Measurements from ENCODE around the gene IRF2. TPM values are rescaled to one million over a fixed set of nuclear protein-coding genes. Genes with fewer than 3 reads are reported as not detected.
"Not testable (repeated sequence)": the region's sequence is repeated elsewhere in the genome, so short reads cannot be mapped to it uniquely, and the experiment has no call there.

The IRF2 gene
- total RNA-seq, 2 experiments from 2014 or later = 11.4 to 14.9 TPM

DNA sequence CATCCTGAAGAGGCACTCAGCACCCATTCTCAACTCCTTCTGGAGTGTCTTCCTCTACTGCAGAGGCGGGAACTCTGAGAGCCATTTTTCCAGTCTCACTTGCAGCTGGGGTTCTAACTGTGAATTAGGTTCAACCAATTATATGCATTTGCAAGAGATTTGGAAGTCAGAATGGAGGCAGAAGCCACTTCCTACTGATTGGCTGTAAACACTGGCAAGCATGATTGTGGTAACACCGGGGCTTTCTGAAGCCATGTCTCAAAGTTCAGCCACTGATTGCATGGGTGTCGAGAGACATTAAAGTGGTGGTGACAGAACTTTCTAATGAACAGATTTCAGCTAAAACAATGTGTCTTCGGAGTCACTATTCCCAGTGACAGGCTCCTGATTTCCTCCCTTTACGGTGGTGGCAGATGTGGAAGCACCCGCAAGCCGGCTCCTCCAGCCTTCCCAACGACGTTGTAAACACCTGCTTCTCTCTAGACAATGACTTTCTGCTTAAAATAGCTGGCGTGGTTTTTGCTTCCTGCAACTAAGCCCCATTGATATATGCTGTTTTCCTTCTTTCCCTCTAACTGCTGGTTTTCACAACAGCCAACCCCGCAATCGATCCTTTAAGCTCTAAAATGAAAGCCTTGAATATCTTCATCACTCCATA lies 92.0 kb downstream of the IRF2 start:
- H3K4me3 Mint-ChIP-seq = peak overlapping the region; percentile 46
- ATAC-seq (ENCODE audit: poor library complexity) (peak; percentile 47), DNase-seq (peak in 1 of 14 experiments; percentile 32)
- ChIA-PET CTCF (interaction anchor here (1.3 kb wide), 1 partner anchor 118 kb away, joined by 5 read pairs; no protein-coding TSS in a partner anchor), POLR2A (interaction anchor here (1.1 to 3.5 kb wide), 4 partner anchors 35 to 155 kb away, joined by 3 to 13 read pairs (median 5); partner anchors contain the start of gene IRF2)
- peaks cover 14% of the 10 kb centered on the region for H3K36me3 Mint-ChIP-seq (ENCODE audit: low read depth)
- peaks cover 69% of the 10 kb centered on the region for H3K4me1 Mint-ChIP-seq (ENCODE audit: low read depth)
- Histone ChIP-seq H3K4me1 (ENCODE audit: insufficient read depth, low read length) (peaks cover 44% of the 10 kb centered on the region), H3K27me3 (ENCODE audit: control insufficient read depth in 1 of 2, insufficient read depth in 2 of 2, low read length in 2 of 2) (no peaks in the 10 kb centered on the region), H3K36me3 (ENCODE audit: insufficient read depth, low read length) (peaks cover 11% of the 10 kb centered on the region), H3K27ac (ENCODE audit: low read depth in 1 of 2, low read length in 2 of 2) (no peak overlapping the region), H3K9me3 (ENCODE audit: control insufficient read depth in 1 of 2, insufficient read depth in 1 of 2, low read length in 2 of 2) (no peaks in the 10 kb centered on the region), H3K4me3 (ENCODE audit: low read length) (no peak overlapping the region)
- TF ChIP-seq, protein P1, sequence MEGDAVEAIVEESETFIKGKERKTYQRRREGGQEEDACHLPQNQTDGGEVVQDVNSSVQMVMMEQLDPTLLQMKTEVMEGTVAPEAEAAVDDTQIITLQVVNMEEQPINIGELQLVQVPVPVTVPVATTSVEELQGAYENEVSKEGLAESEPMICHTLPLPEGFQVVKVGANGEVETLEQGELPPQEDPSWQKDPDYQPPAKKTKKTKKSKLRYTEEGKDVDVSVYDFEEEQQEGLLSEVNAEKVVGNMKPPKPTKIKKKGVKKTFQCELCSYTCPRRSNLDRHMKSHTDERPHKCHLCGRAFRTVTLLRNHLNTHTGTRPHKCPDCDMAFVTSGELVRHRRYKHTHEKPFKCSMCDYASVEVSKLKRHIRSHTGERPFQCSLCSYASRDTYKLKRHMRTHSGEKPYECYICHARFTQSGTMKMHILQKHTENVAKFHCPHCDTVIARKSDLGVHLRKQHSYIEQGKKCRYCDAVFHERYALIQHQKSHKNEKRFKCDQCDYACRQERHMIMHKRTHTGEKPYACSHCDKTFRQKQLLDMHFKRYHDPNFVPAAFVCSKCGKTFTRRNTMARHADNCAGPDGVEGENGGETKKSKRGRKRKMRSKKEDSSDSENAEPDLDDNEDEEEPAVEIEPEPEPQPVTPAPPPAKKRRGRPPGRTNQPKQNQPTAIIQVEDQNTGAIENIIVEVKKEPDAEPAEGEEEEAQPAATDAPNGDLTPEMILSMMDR (IDR thresholded peaks at IDR 0.05) = no peak
- no peaks in the 10 kb centered on the region for H3K9me3 Mint-ChIP-seq
- intact Hi-C loops (cut with DNase I, micrococcal nuclease) = loop anchor here (10.0 kb wide), 1 partner anchor 118 kb away; no protein-coding TSS in a partner anchor
- peak overlapping the region; percentile 6 for H3K27ac Mint-ChIP-seq
- no peaks in the 10 kb centered on the region for H3K27me3 Mint-ChIP-seq

DNA sequence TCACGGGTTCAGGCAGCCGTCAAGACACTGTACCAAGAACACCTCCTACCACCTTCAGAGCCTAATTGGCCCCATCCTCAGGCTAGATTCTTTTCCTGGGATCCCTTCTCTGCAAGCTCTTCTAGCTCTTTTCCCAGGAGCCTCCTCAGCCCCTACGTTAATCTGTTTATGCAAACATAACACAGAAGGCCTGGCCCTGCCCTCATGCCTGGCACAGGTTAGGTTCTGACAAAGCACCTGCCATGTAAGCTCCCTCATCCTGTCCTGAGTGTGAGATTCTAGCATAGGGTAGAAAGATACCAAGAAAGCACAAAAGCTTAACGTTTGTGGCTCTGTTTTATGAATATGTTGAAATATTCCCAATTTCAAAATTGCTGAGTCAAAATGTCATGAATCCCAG lies 93.6 kb downstream of the IRF2 start:
- Histone ChIP-seq H3K4me3 (ENCODE audit: low read length) (no peak overlapping the region), H3K9me3 (ENCODE audit: control insufficient read depth in 1 of 2, insufficient read depth in 1 of 2, low read length in 2 of 2) (no peaks in the 10 kb centered on the region), H3K27ac (ENCODE audit: low read depth in 1 of 2, low read length in 2 of 2) (no peak overlapping the region), H3K4me1 (ENCODE audit: insufficient read depth, low read length) (peaks cover 34% of the 10 kb centered on the region), H3K36me3 (ENCODE audit: insufficient read depth, low read length) (no peaks in the 10 kb centered on the region), H3K27me3 (ENCODE audit: control insufficient read depth in 1 of 2, insufficient read depth in 2 of 2, low read length in 2 of 2) (no peaks in the 10 kb centered on the region)
- H3K36me3 Mint-ChIP-seq (ENCODE audit: low read depth) = peaks cover under 1% of the 10 kb centered on the region
- ATAC-seq (ENCODE audit: poor library complexity) (no peak), DNase-seq (no peak)
- peaks cover 53% of the 10 kb centered on the region for H3K4me1 Mint-ChIP-seq (ENCODE audit: low read depth)
- H3K9me3 Mint-ChIP-seq = no peaks in the 10 kb centered on the region
- no peaks in the 10 kb centered on the region for H3K27me3 Mint-ChIP-seq
- POLR2A ChIA-PET = interaction anchor here (3.5 kb wide), 1 partner anchor 94 kb away, joined by 13 read pairs; the partner anchor contains the start of gene IRF2
- TF ChIP-seq, protein P1 (IDR thresholded peaks at IDR 0.05) = no peak
- intact Hi-C loops (cut with DNase I, micrococcal nuclease) = loop anchor here (10.0 kb wide), 1 partner anchor 116 kb away; no protein-coding TSS in a partner anchor
- H3K27ac Mint-ChIP-seq = no peak overlapping the region
- H3K4me3 Mint-ChIP-seq = no peak overlapping the region
- CTCF ChIA-PET = interaction anchor here (0.5 to 1.1 kb wide), 2 partner anchors 116 to 812 kb away, joined by 3 read pairs; no protein-coding TSS in a partner anchor

DNA sequence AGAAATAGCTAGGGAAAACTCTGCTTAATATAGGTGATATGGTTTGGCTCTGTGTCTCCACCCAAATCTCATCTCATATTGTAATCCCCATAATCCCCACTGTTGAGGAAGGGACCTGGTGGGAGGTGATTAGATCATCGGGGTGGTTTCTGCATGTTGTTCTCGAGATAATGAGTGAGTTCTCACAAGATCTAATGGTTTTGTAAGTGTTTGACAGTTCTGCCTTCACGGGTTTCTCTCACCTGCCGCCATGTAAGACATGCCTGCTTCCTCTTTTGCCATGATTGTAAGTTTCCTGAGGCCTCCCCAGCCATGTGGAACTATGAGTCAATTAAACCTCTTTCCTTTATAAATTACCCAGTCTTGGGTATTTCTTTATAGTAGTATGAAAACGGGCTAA lies 94.1 kb downstream of the IRF2 start:
- DNase-seq; H3K27me3 Mint-ChIP-seq; H3K4me3 ChIP-seq (ENCODE audit: low read length); H3K9me3 Mint-ChIP-seq; H3K27ac ChIP-seq (ENCODE audit: low read depth in 1 of 2, low read length in 2 of 2); ATAC-seq (ENCODE audit: poor library complexity); H3K27ac Mint-ChIP-seq; H3K36me3 ChIP-seq (ENCODE audit: insufficient read depth, low read length); H3K9me3 ChIP-seq (ENCODE audit: control insufficient read depth in 1 of 2, insufficient read depth in 1 of 2, low read length in 2 of 2); H3K27me3 ChIP-seq (ENCODE audit: control insufficient read depth in 1 of 2, insufficient read depth in 2 of 2, low read length in 2 of 2); H3K4me3 Mint-ChIP-seq; H3K36me3 Mint-ChIP-seq (ENCODE audit: low read depth): not testable (repeated sequence)
- intact Hi-C loops (cut with DNase I, micrococcal nuclease) = loop anchor here (10.0 kb wide), 1 partner anchor 115 kb away; no protein-coding TSS in a partner anchor
- peaks cover 30% of the 10 kb centered on the region for H3K4me1 ChIP-seq (ENCODE audit: insufficient read depth, low read length)
- ChIA-PET CTCF (interaction anchor here (1.1 kb wide), 1 partner anchor 116 kb away, joined by 3 read pairs; no protein-coding TSS in a partner anchor), POLR2A (interaction anchor here (3.5 kb wide), 1 partner anchor 94 kb away, joined by 13 read pairs; the partner anchor contains the start of gene IRF2)
- H3K4me1 Mint-ChIP-seq (ENCODE audit: low read depth) = peaks cover 48% of the 10 kb centered on the region
